Liver (tissue), 3 donors: ENCODE results near the gene SLC13A2.

Source experiments
- JUND ChIP-seq, 2 donors: IDR thresholded peaks; 2 replicates each; pipeline ENCODE4 v1.6.1; 2016; ENCODE audit warnings: antibody characterized with exemption in 2 of 2
- TAF1 ChIP-seq: conservative IDR thresholded peaks from 2 replicates; pipeline ENCODE4 v1.6.1; 2016; ENCODE audit warnings: antibody characterized with exemption, mild to moderate bottlenecking
- TF ChIP-seq, protein P1 (sequence below): fragments of 150-350 bp; IDR thresholded peaks from 2 replicates; pipeline ENCODE4 v1.5.1; 2017; ENCODE audit warnings: improper control_type of control experiment, low read depth, low read length; ENCODE audit not compliant: missing input control
- TF ChIP-seq, protein P2 (sequence below): IDR thresholded peaks from 2 replicates; pipeline ENCODE4 v1.6.1; 2016; ENCODE audit warnings: antibody characterized with exemption, mild to moderate bottlenecking
- donor health status: healthy.
- donor health status: healthy.

DNA sequence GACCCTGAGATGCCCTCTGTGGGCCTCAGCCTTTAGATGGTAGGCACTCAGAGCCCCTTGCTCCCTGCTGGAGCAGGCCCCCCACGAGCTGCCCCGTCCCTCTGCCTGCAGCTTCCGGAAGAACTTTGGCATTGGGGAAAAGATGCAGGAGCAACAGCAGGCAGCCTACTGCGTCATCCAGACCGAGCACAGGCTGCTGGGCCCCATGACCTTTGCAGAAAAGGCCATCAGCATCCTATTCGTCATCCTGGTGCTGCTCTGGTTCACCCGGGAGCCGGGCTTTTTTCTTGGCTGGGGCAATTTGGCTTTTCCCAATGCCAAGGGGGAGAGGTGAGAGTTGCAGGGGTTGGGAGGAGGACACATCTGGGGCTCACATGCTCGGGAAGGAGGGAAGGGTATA, 20.0 kb downstream of the SLC13A2 start:
- TF ChIP-seq, protein P1, sequence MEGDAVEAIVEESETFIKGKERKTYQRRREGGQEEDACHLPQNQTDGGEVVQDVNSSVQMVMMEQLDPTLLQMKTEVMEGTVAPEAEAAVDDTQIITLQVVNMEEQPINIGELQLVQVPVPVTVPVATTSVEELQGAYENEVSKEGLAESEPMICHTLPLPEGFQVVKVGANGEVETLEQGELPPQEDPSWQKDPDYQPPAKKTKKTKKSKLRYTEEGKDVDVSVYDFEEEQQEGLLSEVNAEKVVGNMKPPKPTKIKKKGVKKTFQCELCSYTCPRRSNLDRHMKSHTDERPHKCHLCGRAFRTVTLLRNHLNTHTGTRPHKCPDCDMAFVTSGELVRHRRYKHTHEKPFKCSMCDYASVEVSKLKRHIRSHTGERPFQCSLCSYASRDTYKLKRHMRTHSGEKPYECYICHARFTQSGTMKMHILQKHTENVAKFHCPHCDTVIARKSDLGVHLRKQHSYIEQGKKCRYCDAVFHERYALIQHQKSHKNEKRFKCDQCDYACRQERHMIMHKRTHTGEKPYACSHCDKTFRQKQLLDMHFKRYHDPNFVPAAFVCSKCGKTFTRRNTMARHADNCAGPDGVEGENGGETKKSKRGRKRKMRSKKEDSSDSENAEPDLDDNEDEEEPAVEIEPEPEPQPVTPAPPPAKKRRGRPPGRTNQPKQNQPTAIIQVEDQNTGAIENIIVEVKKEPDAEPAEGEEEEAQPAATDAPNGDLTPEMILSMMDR = no peak
- TF ChIP-seq JUND (IDR thresholded peaks at IDR 0.05) (no peak), TAF1 (no peak)
- TF ChIP-seq, protein P2, sequence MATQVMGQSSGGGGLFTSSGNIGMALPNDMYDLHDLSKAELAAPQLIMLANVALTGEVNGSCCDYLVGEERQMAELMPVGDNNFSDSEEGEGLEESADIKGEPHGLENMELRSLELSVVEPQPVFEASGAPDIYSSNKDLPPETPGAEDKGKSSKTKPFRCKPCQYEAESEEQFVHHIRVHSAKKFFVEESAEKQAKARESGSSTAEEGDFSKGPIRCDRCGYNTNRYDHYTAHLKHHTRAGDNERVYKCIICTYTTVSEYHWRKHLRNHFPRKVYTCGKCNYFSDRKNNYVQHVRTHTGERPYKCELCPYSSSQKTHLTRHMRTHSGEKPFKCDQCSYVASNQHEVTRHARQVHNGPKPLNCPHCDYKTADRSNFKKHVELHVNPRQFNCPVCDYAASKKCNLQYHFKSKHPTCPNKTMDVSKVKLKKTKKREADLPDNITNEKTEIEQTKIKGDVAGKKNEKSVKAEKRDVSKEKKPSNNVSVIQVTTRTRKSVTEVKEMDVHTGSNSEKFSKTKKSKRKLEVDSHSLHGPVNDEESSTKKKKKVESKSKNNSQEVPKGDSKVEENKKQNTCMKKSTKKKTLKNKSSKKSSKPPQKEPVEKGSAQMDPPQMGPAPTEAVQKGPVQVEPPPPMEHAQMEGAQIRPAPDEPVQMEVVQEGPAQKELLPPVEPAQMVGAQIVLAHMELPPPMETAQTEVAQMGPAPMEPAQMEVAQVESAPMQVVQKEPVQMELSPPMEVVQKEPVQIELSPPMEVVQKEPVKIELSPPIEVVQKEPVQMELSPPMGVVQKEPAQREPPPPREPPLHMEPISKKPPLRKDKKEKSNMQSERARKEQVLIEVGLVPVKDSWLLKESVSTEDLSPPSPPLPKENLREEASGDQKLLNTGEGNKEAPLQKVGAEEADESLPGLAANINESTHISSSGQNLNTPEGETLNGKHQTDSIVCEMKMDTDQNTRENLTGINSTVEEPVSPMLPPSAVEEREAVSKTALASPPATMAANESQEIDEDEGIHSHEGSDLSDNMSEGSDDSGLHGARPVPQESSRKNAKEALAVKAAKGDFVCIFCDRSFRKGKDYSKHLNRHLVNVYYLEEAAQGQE = no peak
